GM18507 (cell line): ENCODE measurements around the gene STPG4.
"Not testable (repeated sequence)": the region's sequence is repeated elsewhere in the genome, so short reads cannot be mapped to it uniquely, and the experiment has no call there.

Experiments used
- DNase-seq: peaks from one replicate; pipeline ENCODE4 v3.0.0; 2011; ENCODE audit warnings: low read depth; ENCODE audit not compliant: insufficient read length; ENCODE audit errors: extremely low spot score
- FAIRE-seq: peaks from 2 replicates; lab custom pipeline; 2011; peaks lifted over from hg19 to GRCh38; lab: Jason Lieb, UNC

Gene STPG4

GRCh38 chr2:47155091-47155876 is at the start of gene STPG4:
Gene STPG4, minus strand, starts transcription at chr2:47155308. Its CDS starts 57 bp downstream, at chr2:47155251.
- peak; percentile 54 for FAIRE-seq
- no peak for DNase-seq

GRCh38 chr2:47204691-47205090 is 49.6 kb upstream of the STPG4 start:
- FAIRE-seq, result no peak
- no peak for DNase-seq

GRCh38 chr2:47203995-47204394 is 48.9 kb upstream of the STPG4 start:
- no peak for FAIRE-seq

GRCh38 chr2:47201224-47201623 is 46.1 kb upstream of the STPG4 start:
- no peak for FAIRE-seq
- no peak for DNase-seq

More at GRCh38 chr2:47203995-47204394, 48.9 kb upstream of the STPG4 start:
- no peak for DNase-seq

- FAIRE-seq (no peak), DNase-seq (no peak)
Measured at GRCh38 chr2:47198985-47199451, 43.9 kb upstream of the STPG4 start.

- no peak for FAIRE-seq
- DNase-seq, result no peak
Measured at GRCh38 chr2:47196499-47196898, 41.4 kb upstream of the STPG4 start.

GRCh38 chr2:47196046-47196445 is 40.9 kb upstream of the STPG4 start:
- no peak for DNase-seq
- FAIRE-seq, result no peak

GRCh38 chr2:47195148-47195547 is 40.0 kb upstream of the STPG4 start:
- DNase-seq, result no peak
- FAIRE-seq, result no peak

- FAIRE-seq (no peak), DNase-seq (no peak)
Measured at GRCh38 chr2:47194410-47194809, 39.3 kb upstream of the STPG4 start.

- DNase-seq (no peak), FAIRE-seq (no peak)
Measured at GRCh38 chr2:47193607-47194006, 38.5 kb upstream of the STPG4 start.

- DNase-seq (no peak), FAIRE-seq (no peak)
Measured at GRCh38 chr2:47190188-47190881, 35.2 kb upstream of the STPG4 start.

GRCh38 chr2:47189635-47190034 is 34.5 kb upstream of the STPG4 start:
- no peak for FAIRE-seq

GRCh38 chr2:47187069-47187468 is 32.0 kb upstream of the STPG4 start:
- FAIRE-seq (no peak), DNase-seq (no peak)

More at GRCh38 chr2:47189635-47190034, 34.5 kb upstream of the STPG4 start:
- no peak for DNase-seq

- FAIRE-seq, result no peak
- no peak for DNase-seq
Measured at GRCh38 chr2:47186351-47186750, 31.2 kb upstream of the STPG4 start.

GRCh38 chr2:47185098-47185497 is 30.0 kb upstream of the STPG4 start:
- not testable (repeated sequence) for FAIRE-seq, DNase-seq

GRCh38 chr2:47181176-47181575 is 26.1 kb upstream of the STPG4 start:
- no peak for DNase-seq
- no peak for FAIRE-seq

- DNase-seq, result no peak
- FAIRE-seq, result no peak
Measured at GRCh38 chr2:47180531-47180930, 25.4 kb upstream of the STPG4 start.

- FAIRE-seq (no peak), DNase-seq (no peak)
Measured at GRCh38 chr2:47179388-47179787, 24.3 kb upstream of the STPG4 start.

- DNase-seq (no peak), FAIRE-seq (no peak)
Measured at GRCh38 chr2:47178341-47178740, 23.2 kb upstream of the STPG4 start.

- no peak for FAIRE-seq
Measured at GRCh38 chr2:47177043-47177565, 22.0 kb upstream of the STPG4 start.

More at GRCh38 chr2:47177043-47177565, 22.0 kb upstream of the STPG4 start:
- no peak for DNase-seq
